MM.1S (cell line): ENCODE data around the gene PPP2R5C.

ENCODE experiments used
- DNase-seq: peaks from one replicate; pipeline ENCODE4 v3.0.0-alpha.2; 2015
- H2AFZ ChIP-seq: fragments of 300-600 bp; sonication (generic); 2 replicates; pipeline ENCODE4 v1.6.0; 2016; ENCODE audit warnings: antibody characterized with exemption, low read length
- H3F3A ChIP-seq: fragments of 300-600 bp; sonication (generic); 2 replicates; pipeline ENCODE4 v1.6.1; 2016; ENCODE audit warnings: mild to moderate bottlenecking, antibody characterized with exemption, low read length, moderate library complexity, mixed read lengths; ENCODE audit not compliant: insufficient read depth
- H3K27ac ChIP-seq: fragments of 300-600 bp; sonication (generic); 2 replicates; pipeline ENCODE4 v1.5.1; 2016; ENCODE audit warnings: mild to moderate bottlenecking, low read length
- H3K27me3 ChIP-seq: fragments of 300-600 bp; sonication (generic); replicated peaks from 2 replicates; pipeline ENCODE4 v1.6.0; 2016; ENCODE audit warnings: low read length; ENCODE audit not compliant: insufficient read depth
- H3K36me3 ChIP-seq: fragments of 300-600 bp; sonication (generic); replicated peaks from 2 replicates; pipeline ENCODE4 v1.6.1; 2016; ENCODE audit warnings: mild to moderate bottlenecking, low read length, mixed read lengths; ENCODE audit not compliant: insufficient read depth
- H3K4me1 ChIP-seq: fragments of 300-600 bp; sonication (generic); 2 replicates; pipeline ENCODE4 v1.6.1; 2016; ENCODE audit warnings: low read length, mixed read lengths
- H3K4me2 ChIP-seq: fragments of 300-600 bp; sonication (generic); 2 replicates; pipeline ENCODE4 v1.6.0; 2016; ENCODE audit warnings: low read depth, low read length
- H3K4me3 ChIP-seq: fragments of 300-600 bp; sonication (generic); 2 replicates; pipeline ENCODE4 v1.5.1; 2016; ENCODE audit warnings: low read length, mixed read lengths
- H3K79me2 ChIP-seq: fragments of 300-600 bp; sonication (generic); 2 replicates; pipeline ENCODE4 v1.6.1; 2016; ENCODE audit warnings: mixed run types, low read length, mixed read lengths
- H3K9ac ChIP-seq: fragments of 300-600 bp; sonication (generic); 2 replicates; pipeline ENCODE4 v1.6.1; 2016; ENCODE audit warnings: low read length, mixed read lengths
- H3K9me2 ChIP-seq: fragments of 300-600 bp; sonication (generic); replicated peaks from 2 replicates; pipeline ENCODE4 v1.6.1; 2016; ENCODE audit warnings: mild to moderate bottlenecking, low read length, mixed read lengths; ENCODE audit not compliant: insufficient read depth
- H3K9me3 ChIP-seq: fragments of 300-600 bp; sonication (generic); replicated peaks from 2 replicates; pipeline ENCODE4 v1.6.1; 2016; ENCODE audit warnings: mild to moderate bottlenecking, low read length, mixed read lengths; ENCODE audit not compliant: insufficient read depth
- H4K20me1 ChIP-seq: fragments of 300-600 bp; sonication (generic); 2 replicates; pipeline ENCODE4 v1.6.1; 2016; ENCODE audit warnings: mild to moderate bottlenecking, low read length, moderate library complexity, mixed read lengths; ENCODE audit not compliant: insufficient read depth
- CTCF ChIP-seq: fragments of 300-600 bp; sonication (generic); IDR thresholded peaks from 2 replicates; pipeline ENCODE4 v1.5.1; 2016; ENCODE audit warnings: antibody characterized with exemption, low read length, mixed read lengths
- EZH2 ChIP-seq: fragments of 300-600 bp; sonication (generic); optimal IDR thresholded peaks from 2 replicates; pipeline ENCODE3; 2017; ENCODE audit warnings: low read depth, mild to moderate bottlenecking, antibody characterized with exemption, low read length, mixed read lengths
- EZH2phosphoT487 ChIP-seq: fragments of 300-600 bp; sonication (generic); IDR thresholded peaks from 2 replicates; pipeline ENCODE4 v1.6.1; 2018; ENCODE audit warnings: antibody characterized with exemption, low read length

PPP2R5C gene

GRCh38 chr14:101894365-101895081 lies 133.0 kb downstream of the PPP2R5C start:
- Histone ChIP-seq H3F3A (no peaks in the 10 kb centered on the region), H3K79me2 (no peaks in the 10 kb centered on the region), H4K20me1 (no peaks in the 10 kb centered on the region), H3K4me1 (no peaks in the 10 kb centered on the region), H3K9me2 (no peaks in the 10 kb centered on the region), H3K27me3 (no peaks in the 10 kb centered on the region), H3K9ac (no peak overlapping the region), H3K9me3 (no peaks in the 10 kb centered on the region), H3K4me2 (no peak overlapping the region), H2AFZ (no peak overlapping the region), H3K4me3 (no peak overlapping the region), H3K36me3 (no peaks in the 10 kb centered on the region), H3K27ac (no peak overlapping the region)
- no peak for TF ChIP-seq EZH2phosphoT487
- TF ChIP-seq CTCF = no peak
- TF ChIP-seq EZH2 = no peak
- no peak for DNase-seq

DNA sequence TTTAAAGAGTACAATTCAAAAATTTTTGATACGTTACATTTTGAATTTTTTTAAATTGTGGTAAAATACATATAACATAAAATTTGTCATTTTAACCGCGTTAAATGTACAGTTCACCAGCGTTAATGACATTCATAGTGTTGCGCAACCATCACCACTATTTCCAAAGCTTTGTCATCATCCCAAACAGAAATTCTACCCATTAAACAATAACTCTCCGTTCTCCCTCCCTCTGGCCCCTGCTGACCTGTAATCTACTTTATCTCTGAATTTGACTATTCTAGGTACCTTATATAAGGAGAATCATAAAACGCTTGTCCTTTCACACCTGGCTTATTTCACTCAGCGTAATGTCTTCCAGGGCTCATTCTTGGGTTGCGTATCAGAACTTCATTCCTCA lies 133.7 kb downstream of the PPP2R5C start:
- no peak overlapping the region for H3K27ac ChIP-seq
- H3K79me2 ChIP-seq = no peaks in the 10 kb centered on the region
- H3K9me2 ChIP-seq = no peaks in the 10 kb centered on the region
- no peak for DNase-seq
- no peaks in the 10 kb centered on the region for H3K4me1 ChIP-seq
- TF ChIP-seq EZH2phosphoT487 = no peak
- TF ChIP-seq EZH2 = no peak
- TF ChIP-seq CTCF = no peak
- no peaks in the 10 kb centered on the region for H3K27me3 ChIP-seq
- no peaks in the 10 kb centered on the region for H3K9me3 ChIP-seq
- no peak overlapping the region for H2AFZ ChIP-seq
- no peaks in the 10 kb centered on the region for H4K20me1 ChIP-seq
- H3K9ac ChIP-seq = no peak overlapping the region
- no peak overlapping the region for H3K4me2 ChIP-seq
- no peak overlapping the region for H3K4me3 ChIP-seq
- no peaks in the 10 kb centered on the region for H3F3A ChIP-seq
- H3K36me3 ChIP-seq = no peaks in the 10 kb centered on the region

- Histone ChIP-seq H3K79me2 (no peaks in the 10 kb centered on the region), H3K36me3 (no peaks in the 10 kb centered on the region), H3K4me2 (no peak overlapping the region), H4K20me1 (no peaks in the 10 kb centered on the region), H3K27me3 (no peaks in the 10 kb centered on the region), H3K4me1 (no peaks in the 10 kb centered on the region), H3K9me3 (no peaks in the 10 kb centered on the region), H3K9ac (no peak overlapping the region), H3F3A (no peaks in the 10 kb centered on the region), H3K9me2 (no peaks in the 10 kb centered on the region), H3K27ac (no peak overlapping the region), H3K4me3 (no peak overlapping the region), H2AFZ (no peak overlapping the region)
- no peak for TF ChIP-seq EZH2phosphoT487
- no peak for DNase-seq
These were observed 135.8 kb downstream of the PPP2R5C start for GRCh38 chr14:101897326-101897725.

- H3K36me3 ChIP-seq = no peaks in the 10 kb centered on the region
- no peaks in the 10 kb centered on the region for H3K9me2 ChIP-seq
- H3K4me2 ChIP-seq = no peak overlapping the region
- no peak for DNase-seq
- no peaks in the 10 kb centered on the region for H4K20me1 ChIP-seq
- H3K4me1 ChIP-seq = no peaks in the 10 kb centered on the region
- no peaks in the 10 kb centered on the region for H3F3A ChIP-seq
- no peak overlapping the region for H3K9ac ChIP-seq
- H3K27me3 ChIP-seq = no peaks in the 10 kb centered on the region
- TF ChIP-seq CTCF = no peak
- TF ChIP-seq EZH2phosphoT487 = no peak
- TF ChIP-seq EZH2 = no peak
- no peaks in the 10 kb centered on the region for H3K9me3 ChIP-seq
- no peak overlapping the region for H3K27ac ChIP-seq
- H3K79me2 ChIP-seq = no peaks in the 10 kb centered on the region
- H3K4me3 ChIP-seq = no peak overlapping the region
- no peak overlapping the region for H2AFZ ChIP-seq
These were observed 136.9 kb downstream of the PPP2R5C start for GRCh38 chr14:101898416-101898815.
